Neural cell (in vitro differentiated cells): ENCODE measurements around the gene SHBG. TPM values are rescaled to one million over a fixed set of nuclear protein-coding genes. Genes with fewer than 3 reads are reported as not detected.

ENCODE experiments used
- H2AFZ ChIP-seq: fragments of 200-600, 300-800 bp; sonication (generic), shearing (Covaris generic); 2 replicates; pipeline ENCODE4 v1.6.0; 2014; ENCODE audit warnings: low read depth, mild to moderate bottlenecking, antibody characterized with exemption, low read length, moderate library complexity
- H3F3A ChIP-seq: fragments of 200-600 bp; shearing (Covaris generic); 2 replicates; pipeline ENCODE4 v1.6.1; 2016; ENCODE audit warnings: mild to moderate bottlenecking, moderate library complexity, mixed read lengths, antibody characterized with exemption, low read length; ENCODE audit not compliant: insufficient read depth, poor library complexity, severe bottlenecking
- H3K27ac ChIP-seq: fragments of 200-600, 300-800 bp; sonication (generic), shearing (Covaris generic); 2 replicates; pipeline ENCODE4 v1.5.1; 2014; ENCODE audit warnings: mild to moderate bottlenecking, low read length, moderate library complexity
- H3K27me3 ChIP-seq: fragments of 300-800, 200-600 bp; sonication (generic), shearing (Covaris generic); 2 replicates; pipeline ENCODE4 v1.6.0; 2014; ENCODE audit warnings: mild to moderate bottlenecking, low read depth, low read length, moderate library complexity; ENCODE audit not compliant: insufficient read depth
- H3K36me3 ChIP-seq: fragments of 300-800, 200-600 bp; sonication (generic), shearing (Covaris generic); 2 replicates; pipeline ENCODE4 v1.5.1; 2014; ENCODE audit warnings: mild to moderate bottlenecking, antibody characterized with exemption, low read length, moderate library complexity; ENCODE audit not compliant: insufficient read depth
- H3K4me2 ChIP-seq: fragments of 300-800, 200-600 bp; sonication (generic), shearing (Covaris generic); 2 replicates; pipeline ENCODE4 v1.6.0; 2014; ENCODE audit warnings: mild to moderate bottlenecking, low read length
- H3K4me3 ChIP-seq: fragments of 300-800, 200-600 bp; sonication (generic), shearing (Covaris generic); 2 replicates; pipeline ENCODE4 v1.5.1; 2014; ENCODE audit warnings: mild to moderate bottlenecking, low read length, moderate library complexity
- H3K79me2 ChIP-seq: fragments of 200-600 bp; shearing (Covaris generic); replicated peaks from 2 replicates; pipeline ENCODE4 v1.6.0; 2014; ENCODE audit warnings: mild to moderate bottlenecking, low read length, moderate library complexity; ENCODE audit not compliant: insufficient read depth
- H3K9ac ChIP-seq: fragments of 300-800, 200-600 bp; sonication (generic), shearing (Covaris generic); 2 replicates; pipeline ENCODE4 v1.6.1; 2016; ENCODE audit warnings: mild to moderate bottlenecking, low read length, mixed read lengths
- H3K9me2 ChIP-seq: fragments of 200-600 bp; shearing (Covaris generic); 2 replicates; pipeline ENCODE4 v1.6.1; 2016; ENCODE audit warnings: mild to moderate bottlenecking, low read length, mixed read lengths; ENCODE audit not compliant: insufficient read depth
- H3K9me3 ChIP-seq: fragments of 200-600, 300-800 bp; sonication (generic), shearing (Covaris generic); 2 replicates; pipeline ENCODE4 v1.6.1; 2016; ENCODE audit warnings: mild to moderate bottlenecking, mixed run types, low read length, moderate library complexity, mixed read lengths
- H4K20me1 ChIP-seq: fragments of 200-600 bp; shearing (Covaris generic); 2 replicates; pipeline ENCODE4 v1.6.1; 2016; ENCODE audit warnings: mild to moderate bottlenecking, mixed run types; ENCODE audit not compliant: insufficient read depth
- EP300 ChIP-seq: fragments of 450-650 bp; conservative IDR thresholded peaks from 2 replicates; pipeline ENCODE4 v1.6.1; 2014; ENCODE audit warnings: antibody characterized with exemption, mild to moderate bottlenecking, moderate library complexity; ENCODE audit not compliant: poor library complexity, severe bottlenecking
- EZH2 ChIP-seq: fragments of 200-600, 300-800 bp; shearing (Covaris generic), sonication (generic); IDR thresholded peaks from 2 replicates; pipeline ENCODE4 v1.6.1; 2014; ENCODE audit warnings: antibody characterized with exemption, low read length, borderline replicate concordance, mild to moderate bottlenecking; ENCODE audit not compliant: insufficient read depth, poor library complexity, severe bottlenecking
- MXI1 ChIP-seq: fragments of 450-650 bp; conservative IDR thresholded peaks from 2 replicates; pipeline ENCODE4 v1.6.1; 2014; ENCODE audit warnings: antibody characterized with exemption, mild to moderate bottlenecking; ENCODE audit not compliant: poor library complexity, severe bottlenecking
- POLR2AphosphoS5 ChIP-seq: IDR thresholded peaks from 2 replicates; pipeline ENCODE4 v1.6.1; 2012
- RAD21 ChIP-seq: fragments of 450-650 bp; conservative IDR thresholded peaks from 2 replicates; pipeline ENCODE4 v1.6.1; 2014; ENCODE audit warnings: antibody characterized with exemption, mild to moderate bottlenecking, moderate library complexity
- SMC3 ChIP-seq: fragments of 450-650 bp; conservative IDR thresholded peaks from 2 replicates; pipeline ENCODE4 v1.6.1; 2014; ENCODE audit warnings: antibody characterized with exemption, mild to moderate bottlenecking, moderate library complexity; ENCODE audit not compliant: poor library complexity
- TAF1 ChIP-seq: IDR thresholded peaks from 2 replicates; pipeline ENCODE4 v1.6.1; 2012; ENCODE audit warnings: low read depth
- polyA plus RNA-seq: library from polyadenylated mRNA; depleted of rRNA; stranded (reverse); fragments of >200 nt; gene quantifications from 2 replicates; pipeline ENCODE4 v1.2.3, GENCODE V29; 2014
- TF ChIP-seq, protein P1 (sequence below): fragments of 450-650 bp; IDR thresholded peaks from 2 replicates; pipeline ENCODE4 v1.5.1; 2014; ENCODE audit warnings: antibody characterized with exemption, mild to moderate bottlenecking, moderate library complexity; ENCODE audit not compliant: poor library complexity, severe bottlenecking
- TF ChIP-seq, protein P2 (sequence below): IDR thresholded peaks from 2 replicates; pipeline ENCODE4 v1.6.1; 2012; ENCODE audit warnings: borderline replicate concordance

The SHBG gene
- polyA plus RNA-seq, 1 donor from 2014 or later = 0.90 TPM

DNA sequence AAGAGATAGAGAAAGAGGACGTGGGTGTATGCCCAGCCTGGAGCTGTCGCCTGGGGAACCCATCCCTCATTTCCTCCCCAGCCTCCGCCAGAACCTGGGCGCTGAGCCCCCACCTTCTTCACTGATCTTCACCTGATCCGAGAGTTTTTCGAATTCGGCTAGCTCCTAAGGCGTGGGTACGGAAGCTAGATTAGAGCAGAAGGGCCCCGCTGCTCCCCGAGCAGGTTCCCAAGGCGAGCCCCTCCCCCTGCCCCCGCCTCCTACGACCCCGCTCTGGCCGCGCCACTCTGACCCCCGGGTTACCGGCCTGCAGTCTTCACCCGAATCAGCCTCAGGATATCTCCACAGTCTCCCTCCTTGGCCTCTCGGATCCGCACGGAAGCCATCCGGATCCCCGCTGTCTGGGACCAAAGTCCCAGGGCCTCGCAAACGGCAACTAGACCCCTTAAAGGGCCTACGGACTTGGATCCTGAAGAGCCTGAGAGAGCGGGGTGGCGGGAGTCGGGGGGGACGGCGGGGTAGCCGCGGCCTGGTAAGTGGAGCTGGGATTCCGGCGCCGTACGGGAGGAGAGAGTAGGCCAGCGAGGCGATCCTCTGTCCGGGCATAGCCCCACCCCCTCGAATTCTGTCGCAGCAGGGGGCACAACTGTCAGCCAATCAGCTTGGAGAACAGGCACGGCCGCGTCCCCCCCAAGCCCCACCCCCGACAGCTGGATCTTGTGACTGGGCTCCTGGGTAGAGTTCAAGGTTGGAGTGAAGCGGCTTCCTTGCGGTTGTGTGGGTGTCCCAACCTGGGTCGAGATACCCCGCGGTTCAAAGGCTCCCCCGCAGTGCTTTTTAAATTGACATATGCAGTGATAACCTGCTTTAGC lies 2.4 kb upstream of the SHBG start, which contains the start of gene SAT2:
Gene SAT2, minus strand, starts transcription at position 572 of the 872 bp plus-strand sequence. Its CDS starts 186 bp downstream, at position 386.
- Histone ChIP-seq H3K9me2 (no peaks in the 10 kb centered on the region), H3K9me3 (no peaks in the 10 kb centered on the region), H3K79me2 (peaks cover 11% of the 10 kb centered on the region), H3K27ac (peak within 1 kb of the TSS; percentile 96), H3K9ac (peak within 1 kb of the TSS; percentile 97), H3F3A (no peaks in the 10 kb centered on the region), H4K20me1 (no peaks in the 10 kb centered on the region), H3K4me3 (peak within 1 kb of the TSS; percentile 88), H3K27me3 (no peaks in the 10 kb centered on the region), H3K36me3 (no peaks in the 10 kb centered on the region), H2AFZ (peak within 1 kb of the TSS; percentile 83), H3K4me2 (peak within 1 kb of the TSS; percentile 87)
- no peak for TF ChIP-seq SMC3
- TF ChIP-seq, protein P1, sequence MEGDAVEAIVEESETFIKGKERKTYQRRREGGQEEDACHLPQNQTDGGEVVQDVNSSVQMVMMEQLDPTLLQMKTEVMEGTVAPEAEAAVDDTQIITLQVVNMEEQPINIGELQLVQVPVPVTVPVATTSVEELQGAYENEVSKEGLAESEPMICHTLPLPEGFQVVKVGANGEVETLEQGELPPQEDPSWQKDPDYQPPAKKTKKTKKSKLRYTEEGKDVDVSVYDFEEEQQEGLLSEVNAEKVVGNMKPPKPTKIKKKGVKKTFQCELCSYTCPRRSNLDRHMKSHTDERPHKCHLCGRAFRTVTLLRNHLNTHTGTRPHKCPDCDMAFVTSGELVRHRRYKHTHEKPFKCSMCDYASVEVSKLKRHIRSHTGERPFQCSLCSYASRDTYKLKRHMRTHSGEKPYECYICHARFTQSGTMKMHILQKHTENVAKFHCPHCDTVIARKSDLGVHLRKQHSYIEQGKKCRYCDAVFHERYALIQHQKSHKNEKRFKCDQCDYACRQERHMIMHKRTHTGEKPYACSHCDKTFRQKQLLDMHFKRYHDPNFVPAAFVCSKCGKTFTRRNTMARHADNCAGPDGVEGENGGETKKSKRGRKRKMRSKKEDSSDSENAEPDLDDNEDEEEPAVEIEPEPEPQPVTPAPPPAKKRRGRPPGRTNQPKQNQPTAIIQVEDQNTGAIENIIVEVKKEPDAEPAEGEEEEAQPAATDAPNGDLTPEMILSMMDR = no peak
- TF ChIP-seq POLR2AphosphoS5 = peak; percentile 94
- TF ChIP-seq TAF1 = peak; percentile 76
- TF ChIP-seq MXI1 = peak; percentile 25
- TF ChIP-seq EP300 = no peak
- TF ChIP-seq RAD21 = no peak
- TF ChIP-seq, protein P2, sequence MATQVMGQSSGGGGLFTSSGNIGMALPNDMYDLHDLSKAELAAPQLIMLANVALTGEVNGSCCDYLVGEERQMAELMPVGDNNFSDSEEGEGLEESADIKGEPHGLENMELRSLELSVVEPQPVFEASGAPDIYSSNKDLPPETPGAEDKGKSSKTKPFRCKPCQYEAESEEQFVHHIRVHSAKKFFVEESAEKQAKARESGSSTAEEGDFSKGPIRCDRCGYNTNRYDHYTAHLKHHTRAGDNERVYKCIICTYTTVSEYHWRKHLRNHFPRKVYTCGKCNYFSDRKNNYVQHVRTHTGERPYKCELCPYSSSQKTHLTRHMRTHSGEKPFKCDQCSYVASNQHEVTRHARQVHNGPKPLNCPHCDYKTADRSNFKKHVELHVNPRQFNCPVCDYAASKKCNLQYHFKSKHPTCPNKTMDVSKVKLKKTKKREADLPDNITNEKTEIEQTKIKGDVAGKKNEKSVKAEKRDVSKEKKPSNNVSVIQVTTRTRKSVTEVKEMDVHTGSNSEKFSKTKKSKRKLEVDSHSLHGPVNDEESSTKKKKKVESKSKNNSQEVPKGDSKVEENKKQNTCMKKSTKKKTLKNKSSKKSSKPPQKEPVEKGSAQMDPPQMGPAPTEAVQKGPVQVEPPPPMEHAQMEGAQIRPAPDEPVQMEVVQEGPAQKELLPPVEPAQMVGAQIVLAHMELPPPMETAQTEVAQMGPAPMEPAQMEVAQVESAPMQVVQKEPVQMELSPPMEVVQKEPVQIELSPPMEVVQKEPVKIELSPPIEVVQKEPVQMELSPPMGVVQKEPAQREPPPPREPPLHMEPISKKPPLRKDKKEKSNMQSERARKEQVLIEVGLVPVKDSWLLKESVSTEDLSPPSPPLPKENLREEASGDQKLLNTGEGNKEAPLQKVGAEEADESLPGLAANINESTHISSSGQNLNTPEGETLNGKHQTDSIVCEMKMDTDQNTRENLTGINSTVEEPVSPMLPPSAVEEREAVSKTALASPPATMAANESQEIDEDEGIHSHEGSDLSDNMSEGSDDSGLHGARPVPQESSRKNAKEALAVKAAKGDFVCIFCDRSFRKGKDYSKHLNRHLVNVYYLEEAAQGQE = peak; percentile 76
- TF ChIP-seq EZH2 = no peak

DNA sequence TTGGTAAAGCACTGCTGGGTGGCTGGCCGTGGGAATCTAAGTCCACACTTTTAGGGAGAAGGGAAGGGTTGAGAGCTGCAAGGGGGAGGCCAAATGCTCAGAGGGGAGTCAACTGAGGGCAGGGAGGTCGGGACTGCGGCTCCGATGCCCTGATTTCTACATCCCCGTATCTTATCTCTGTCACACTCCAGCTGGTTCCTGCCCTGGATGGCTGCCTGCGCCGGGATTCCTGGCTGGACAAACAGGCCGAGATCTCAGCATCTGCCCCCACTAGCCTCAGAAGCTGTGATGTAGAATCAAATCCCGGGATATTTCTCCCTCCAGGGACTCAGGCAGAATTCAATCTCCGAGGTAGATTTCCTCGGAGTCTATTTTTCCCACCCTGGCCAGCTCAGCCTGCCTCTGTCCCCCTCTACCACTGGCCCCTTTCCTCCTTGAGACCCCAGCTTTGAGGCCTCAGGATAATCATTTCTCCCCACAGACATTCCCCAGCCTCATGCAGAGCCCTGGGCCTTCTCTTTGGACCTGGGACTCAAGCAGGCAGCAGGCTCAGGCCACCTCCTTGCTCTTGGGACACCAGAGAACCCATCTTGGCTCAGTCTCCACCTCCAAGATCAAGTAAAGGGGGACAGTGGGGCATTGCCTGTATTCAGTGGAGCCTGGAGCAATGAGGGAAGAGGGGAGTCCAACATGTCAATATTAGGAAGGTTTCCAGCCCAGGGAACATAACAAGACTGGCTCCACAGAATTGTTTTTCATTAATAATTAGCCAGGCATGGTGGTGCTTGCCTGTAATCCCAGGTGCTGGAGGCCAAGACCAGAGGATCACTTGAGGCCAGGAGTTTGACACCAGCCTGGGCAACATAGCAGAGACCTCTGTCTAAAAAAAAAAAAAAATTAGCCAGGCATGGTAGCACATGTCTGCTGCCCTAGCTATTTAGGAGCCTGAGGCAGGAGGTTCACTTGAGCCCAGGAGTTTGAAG lies 1.8 kb downstream of the SHBG start:
- TF ChIP-seq EZH2 = no peak
- TF ChIP-seq, protein P2 = no peak
- no peak for TF ChIP-seq POLR2AphosphoS5
- TF ChIP-seq SMC3 = no peak
- TF ChIP-seq EP300 = no peak
- no peak for TF ChIP-seq TAF1
- TF ChIP-seq, protein P1 = no peak
- no peak for TF ChIP-seq MXI1
- TF ChIP-seq RAD21 = no peak
- Histone ChIP-seq H2AFZ (no peak overlapping the region), H3K79me2 (peaks cover 5% of the 10 kb centered on the region), H3K4me2 (no peak overlapping the region), H3F3A (no peaks in the 10 kb centered on the region), H3K9ac (no peak overlapping the region), H3K4me3 (no peak overlapping the region), H3K9me3 (no peaks in the 10 kb centered on the region), H3K27me3 (no peaks in the 10 kb centered on the region), H4K20me1 (no peaks in the 10 kb centered on the region), H3K36me3 (no peaks in the 10 kb centered on the region), H3K9me2 (no peaks in the 10 kb centered on the region), H3K27ac (no peak overlapping the region)
